Activated naive CD8-positive, alpha-beta T cell treated with anti-CD3 and anti-CD28 coated beads, Interleukin-2, amount 10 ng/mL, durations not matched to agents 7 days and 5 days (primary cell): ENCODE measurements around the gene ASTL. TPM values are rescaled to one million over a fixed set of nuclear protein-coding genes. Genes with fewer than 3 reads are reported as not detected.
A peak's percentile ranks its signal among the peaks of the same experiment; 100 is the strongest.
"Not testable (repeated sequence)": the region's sequence is repeated elsewhere in the genome, so short reads cannot be mapped to it uniquely, and the experiment has no call there.

Experiments
- ATAC-seq: fragments of 150-1000 bp; cut with Tn5 transposase; one replicate; pipeline ENCODE4 v1.10.0; 2021; ENCODE audit warnings: low read depth, moderate library complexity
- POLR2A ChIA-PET: fragments of 350-600 bp; sonication (Branson Sonifier 250); formaldehyde crosslinking; loops from one replicate; lab custom pipeline; 2021; ENCODE audit warnings: antibody characterized with exemption; lab: Charles Lee
- DNase-seq: peaks from one replicate; pipeline ENCODE4 v3.0.0; 2021
- H3K27ac Mint-ChIP-seq: one replicate; pipeline ENCODE4 v1.8.0; 2022; ENCODE audit warnings: mild to moderate bottlenecking, mixed read lengths
- H3K27me3 Mint-ChIP-seq: one replicate; pipeline ENCODE4 v1.8.0; 2022; ENCODE audit warnings: mild to moderate bottlenecking, moderate library complexity, mixed read lengths
- H3K36me3 Mint-ChIP-seq: one replicate; pipeline ENCODE4 v1.8.0; 2021; ENCODE audit warnings: mild to moderate bottlenecking, mixed read lengths
- H3K4me1 Mint-ChIP-seq: one replicate; pipeline ENCODE4 v1.8.0; 2021; ENCODE audit warnings: mixed read lengths
- H3K4me3 Mint-ChIP-seq: one replicate; pipeline ENCODE4 v1.8.0; 2022; ENCODE audit warnings: mild to moderate bottlenecking, moderate library complexity, mixed read lengths
- H3K9me3 Mint-ChIP-seq: one replicate; pipeline ENCODE4 v1.8.0; 2021; ENCODE audit warnings: mixed read lengths
- total RNA-seq, 2 experiments: library from RNA; stranded (reverse); gene quantifications; one replicate each; pipeline ENCODE4 v1.2.3, GENCODE V29; 2021

The ASTL gene
- total RNA-seq, 2 experiments from 2014 or later, result 12.2 to 14.7 TPM

GRCh38 chr2:96169868-96170507 lies 31.7 kb upstream of the ASTL start:
- DNase-seq (no peak), ATAC-seq (no peak)
- POLR2A ChIA-PET, result interaction anchor here (0.8 to 1.0 kb wide), 2 partner anchors 25 to 27 kb away, joined by 3 read pairs; no protein-coding TSS in a partner anchor
- Mint-ChIP-seq H3K27me3 (no peaks in the 10 kb centered on the region), H3K27ac (no peak overlapping the region), H3K4me1 (peaks cover 12% of the 10 kb centered on the region), H3K36me3 (no peaks in the 10 kb centered on the region), H3K9me3 (peaks cover 1% of the 10 kb centered on the region), H3K4me3 (no peak overlapping the region)

GRCh38 chr2:96167407-96168013 lies 29.2 kb upstream of the ASTL start:
- H3K36me3 Mint-ChIP-seq, result no peaks in the 10 kb centered on the region
- POLR2A ChIA-PET, result interaction anchor here (1.9 kb wide), 1 partner anchor 21 kb away, joined by 5 read pairs; no protein-coding TSS in a partner anchor

DNA sequence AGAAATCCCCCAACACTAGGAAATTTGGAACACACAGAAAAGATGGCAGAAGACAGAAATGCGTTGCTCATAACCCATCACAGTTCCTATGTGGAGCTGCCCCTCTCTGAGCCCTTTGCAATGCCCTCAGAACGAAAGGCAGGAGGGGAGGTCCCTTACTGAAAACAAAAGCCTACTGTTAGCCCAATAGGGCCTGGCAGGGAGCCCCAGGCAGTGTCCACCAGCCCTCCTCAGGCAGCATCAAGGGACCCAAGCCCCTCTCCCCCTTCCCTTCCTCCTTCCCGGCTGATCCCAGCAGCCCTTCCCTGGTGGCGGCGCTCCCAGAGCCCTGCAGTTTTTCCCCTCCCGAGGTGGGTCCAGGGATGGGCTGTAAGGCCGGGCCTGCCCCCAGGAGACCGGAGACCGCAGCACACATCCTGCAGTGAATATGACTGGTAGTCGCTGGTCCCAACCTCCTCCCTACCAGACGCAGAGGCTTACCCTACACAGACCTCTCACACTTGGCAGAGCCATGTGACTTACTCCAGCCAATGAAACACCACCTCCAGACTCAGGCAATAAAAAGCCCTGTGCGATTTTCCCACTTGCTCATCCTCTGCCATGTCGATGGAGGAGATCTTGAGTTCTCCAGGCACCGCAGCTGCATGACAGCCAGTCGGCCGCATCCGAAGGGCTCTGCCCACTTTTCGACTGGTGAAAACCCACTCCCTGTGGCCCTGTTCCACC lies 26.3 kb upstream of the ASTL start:
- Mint-ChIP-seq H3K9me3 (peaks cover 5% of the 10 kb centered on the region), H3K36me3 (peaks cover 7% of the 10 kb centered on the region), H3K27me3 (no peaks in the 10 kb centered on the region), H3K4me1 (peaks cover 36% of the 10 kb centered on the region), H3K4me3 (peak overlapping the region; percentile 80), H3K27ac (peak overlapping the region; percentile 99)
- POLR2A ChIA-PET, result interaction anchor here (1.2 to 3.7 kb wide), 6 partner anchors 10 to 171 kb away, joined by 3 to 89 read pairs (median 10); partner anchors contain the start of genes ASTL, DUSP2, NCAPH and STARD7
- DNase-seq (peak; percentile 74), ATAC-seq (peak; percentile 86)

More at GRCh38 chr2:96167407-96168013, 29.2 kb upstream of the ASTL start:
- ATAC-seq (no peak), DNase-seq (no peak)
- H3K4me1 Mint-ChIP-seq, result peaks cover 25% of the 10 kb centered on the region
- no peak overlapping the region for H3K4me3 Mint-ChIP-seq
- H3K27me3 Mint-ChIP-seq, result no peaks in the 10 kb centered on the region
- H3K9me3 Mint-ChIP-seq, result peaks cover 1% of the 10 kb centered on the region
- H3K27ac Mint-ChIP-seq, result no peak overlapping the region

DNA sequence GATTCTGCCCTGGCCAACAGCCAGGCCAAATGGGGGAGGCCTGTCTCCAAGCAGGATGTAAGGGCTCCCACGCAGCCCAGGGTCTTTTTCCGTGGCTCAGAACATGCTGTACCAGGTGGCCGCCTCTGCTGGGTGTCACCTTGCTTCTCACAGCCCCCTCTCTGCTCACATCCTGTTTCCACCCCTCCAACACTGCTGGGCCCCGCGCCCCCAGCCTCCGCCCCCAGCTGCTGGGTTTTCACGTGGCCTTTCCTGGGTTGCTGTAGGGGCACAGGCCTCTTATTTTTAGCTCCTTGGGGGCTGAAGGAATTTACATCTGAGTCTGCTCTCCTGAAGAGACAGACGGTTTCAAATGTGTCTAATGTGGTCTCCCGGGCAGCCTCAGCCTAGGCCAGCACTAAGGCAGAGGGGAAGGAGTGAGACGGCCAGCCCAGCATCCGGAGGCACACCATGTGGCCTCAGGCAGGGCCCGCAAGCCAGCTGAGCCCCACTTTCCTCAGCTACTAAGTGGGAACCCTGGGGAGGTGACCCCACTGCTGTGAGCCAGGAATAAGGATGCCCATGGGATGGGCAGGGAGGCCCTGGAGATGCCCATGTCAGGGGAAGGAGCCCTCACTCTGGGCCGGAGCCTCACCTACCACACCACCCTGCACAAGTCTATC lies 25.6 kb upstream of the ASTL start:
- POLR2A ChIA-PET, result interaction anchor here (0.8 to 3.7 kb wide), 7 partner anchors 11 to 172 kb away, joined by 3 to 89 read pairs (median 9); partner anchors contain the start of genes ASTL, DUSP2, NCAPH and STARD7
- peaks cover 44% of the 10 kb centered on the region for H3K4me1 Mint-ChIP-seq
- H3K9me3 Mint-ChIP-seq, result peaks cover 3% of the 10 kb centered on the region
- peak; percentile 76 for DNase-seq
- H3K36me3 Mint-ChIP-seq, result peaks cover 9% of the 10 kb centered on the region
- peak overlapping the region; percentile 80 for H3K4me3 Mint-ChIP-seq
- H3K27me3 Mint-ChIP-seq, result no peaks in the 10 kb centered on the region
- peak overlapping the region; percentile 99 for H3K27ac Mint-ChIP-seq
- peak; percentile 67 for ATAC-seq

- ATAC-seq (no peak), DNase-seq (no peak)
- Mint-ChIP-seq H3K4me1 (peaks cover 45% of the 10 kb centered on the region), H3K4me3 (peak overlapping the region; percentile 80), H3K27ac (peak overlapping the region; percentile 99), H3K36me3 (peaks cover 9% of the 10 kb centered on the region), H3K27me3 (no peaks in the 10 kb centered on the region), H3K9me3 (peaks cover 3% of the 10 kb centered on the region)
- POLR2A ChIA-PET, result interaction anchor here (0.8 to 3.7 kb wide), 7 partner anchors 11 to 172 kb away, joined by 3 to 89 read pairs (median 9); partner anchors contain the start of genes ASTL, DUSP2, NCAPH and STARD7
These were observed 25.1 kb upstream of the ASTL start for GRCh38 chr2:96163415-96163767.

GRCh38 chr2:96161898-96162297 lies 23.6 kb upstream of the ASTL start:
- Mint-ChIP-seq H3K9me3 (peaks cover 3% of the 10 kb centered on the region), H3K4me1 (peaks cover 59% of the 10 kb centered on the region), H3K27me3 (no peaks in the 10 kb centered on the region), H3K4me3 (peak overlapping the region; percentile 25), H3K36me3 (peaks cover 9% of the 10 kb centered on the region), H3K27ac (peak overlapping the region; percentile 82)
- POLR2A ChIA-PET, result interaction anchor here (3.7 kb wide), 1 partner anchor 16 kb away, joined by 89 read pairs; the partner anchor contains the start of gene DUSP2
- DNase-seq (no peak), ATAC-seq (no peak)

DNA sequence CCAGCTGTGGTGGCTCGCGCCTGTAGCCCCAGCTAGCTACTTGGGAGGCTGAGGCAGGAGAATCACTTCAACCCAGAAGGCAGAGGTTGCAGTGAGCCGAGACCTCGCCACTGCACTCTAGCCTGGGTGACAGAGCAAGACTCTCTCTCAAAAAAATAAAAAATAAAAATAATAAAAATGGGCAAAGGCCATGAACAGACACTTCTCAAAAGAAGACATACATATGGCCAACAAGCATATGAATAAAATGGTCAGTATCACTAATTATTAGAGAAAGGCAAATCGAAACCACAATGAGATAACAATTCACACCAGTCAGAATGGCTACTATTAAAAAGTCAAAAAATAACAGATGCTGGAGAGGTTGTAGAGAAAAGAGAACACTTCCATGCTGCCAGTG lies 22.1 kb upstream of the ASTL start:
- not testable (repeated sequence) for H3K27ac Mint-ChIP-seq, H3K4me3 Mint-ChIP-seq
- POLR2A ChIA-PET, result interaction anchor here (4.4 kb wide), 1 partner anchor 15 kb away, joined by 51 read pairs; the partner anchor contains the start of gene DUSP2

DNA sequence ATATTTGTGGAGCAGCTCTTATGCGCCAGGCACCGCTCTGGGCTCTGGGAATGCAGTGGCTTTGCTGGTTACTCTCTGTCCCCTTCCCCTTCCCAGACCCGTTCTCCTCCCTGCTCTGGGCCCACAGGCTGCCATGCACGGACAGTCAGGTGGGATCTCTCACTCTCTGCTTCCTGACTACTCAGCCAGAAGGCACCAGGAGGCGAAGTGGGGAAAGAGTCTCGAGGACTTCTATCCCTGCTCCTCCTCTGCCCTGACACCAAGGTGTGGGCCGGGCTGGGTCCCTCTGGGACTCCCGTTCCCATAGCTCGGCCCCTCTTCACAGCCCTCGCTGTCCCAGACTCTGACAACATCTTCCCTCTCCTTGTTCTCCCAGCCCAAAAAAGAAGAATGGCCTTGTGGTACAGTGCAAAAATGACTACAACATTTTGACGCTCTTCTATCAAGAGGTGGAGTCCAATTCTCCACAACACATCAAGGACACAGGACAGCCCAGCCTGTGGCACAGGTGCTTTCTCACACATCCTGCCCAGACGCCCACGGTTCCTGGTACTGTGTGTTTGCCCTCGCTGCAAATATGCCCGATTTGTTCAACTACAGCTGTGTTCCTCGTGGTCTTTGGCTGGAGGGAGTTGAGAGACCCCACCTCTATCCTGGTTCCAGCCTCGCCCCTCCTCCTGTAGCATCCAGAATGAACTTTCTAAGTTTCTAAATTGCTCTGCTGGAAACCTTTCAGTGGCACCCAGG lies 21.0 kb upstream of the ASTL start:
- ATAC-seq (no peak), DNase-seq (no peak)
- H3K4me1 Mint-ChIP-seq, result peaks cover 61% of the 10 kb centered on the region
- POLR2A ChIA-PET, result interaction anchor here (4.4 kb wide), 1 partner anchor 14 kb away, joined by 51 read pairs; the partner anchor contains the start of gene DUSP2
- peaks cover 6% of the 10 kb centered on the region for H3K27me3 Mint-ChIP-seq
- H3K9me3 Mint-ChIP-seq, result peaks cover 3% of the 10 kb centered on the region
- H3K27ac Mint-ChIP-seq, result peak overlapping the region; percentile 84
- peak overlapping the region; percentile 41 for H3K4me3 Mint-ChIP-seq
- H3K36me3 Mint-ChIP-seq, result peaks cover 9% of the 10 kb centered on the region

More for the DNA sequence above, 22.1 kb upstream of the ASTL start:
- not testable (repeated sequence) for H3K36me3 Mint-ChIP-seq, ATAC-seq, H3K27me3 Mint-ChIP-seq, H3K9me3 Mint-ChIP-seq, DNase-seq
- H3K4me1 Mint-ChIP-seq, result peaks cover 67% of the 10 kb centered on the region

DNA sequence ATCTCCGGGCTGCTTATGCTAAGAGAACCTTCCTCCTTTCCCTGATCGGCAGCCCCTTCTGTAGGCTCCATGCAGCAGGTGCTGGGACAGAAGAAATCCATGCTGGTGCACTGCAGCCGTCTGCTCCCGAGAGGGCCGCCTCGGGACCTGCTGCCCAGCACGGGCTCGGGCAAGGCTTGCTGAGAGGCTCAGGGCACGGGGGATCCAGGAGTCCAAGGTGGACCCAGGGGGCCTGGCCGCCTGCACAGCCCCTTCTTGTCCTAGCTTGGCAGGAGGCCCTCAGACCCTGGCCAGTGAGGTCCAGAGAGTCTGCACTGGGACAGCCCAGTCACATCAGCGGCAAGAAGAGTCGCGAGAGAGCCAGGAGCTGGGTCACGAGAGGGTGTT lies 20.2 kb upstream of the ASTL start:
- H3K4me1 Mint-ChIP-seq, result peaks cover 56% of the 10 kb centered on the region
- peak overlapping the region; percentile 80 for H3K27ac Mint-ChIP-seq
- POLR2A ChIA-PET, result interaction anchor here (4.4 kb wide), 1 partner anchor 13 kb away, joined by 51 read pairs; the partner anchor contains the start of gene DUSP2
- H3K9me3 Mint-ChIP-seq, result peaks cover 3% of the 10 kb centered on the region
- H3K36me3 Mint-ChIP-seq, result peaks cover 9% of the 10 kb centered on the region
- ATAC-seq (no peak), DNase-seq (no peak)
- no peak overlapping the region for H3K4me3 Mint-ChIP-seq
- peaks cover 6% of the 10 kb centered on the region for H3K27me3 Mint-ChIP-seq

- Mint-ChIP-seq H3K27ac (peak overlapping the region; percentile 80), H3K27me3 (peaks cover 6% of the 10 kb centered on the region), H3K36me3 (peaks cover 9% of the 10 kb centered on the region), H3K4me1 (peaks cover 57% of the 10 kb centered on the region), H3K4me3 (peak overlapping the region; percentile 59), H3K9me3 (peaks cover 3% of the 10 kb centered on the region)
- POLR2A ChIA-PET, result interaction anchor here (4.4 kb wide), 1 partner anchor 12 kb away, joined by 51 read pairs; the partner anchor contains the start of gene DUSP2
- DNase-seq, result peak; percentile 71
- ATAC-seq, result peak; percentile 79
These were observed 19.6 kb upstream of the ASTL start for GRCh38 chr2:96157649-96158553.

GRCh38 chr2:96156926-96157648 lies 18.8 kb upstream of the ASTL start:
- Mint-ChIP-seq H3K27ac (peak overlapping the region; percentile 80), H3K9me3 (peaks cover 3% of the 10 kb centered on the region), H3K27me3 (peaks cover 6% of the 10 kb centered on the region), H3K36me3 (peaks cover 9% of the 10 kb centered on the region), H3K4me1 (peaks cover 54% of the 10 kb centered on the region), H3K4me3 (peak overlapping the region; percentile 59)
- POLR2A ChIA-PET, result interaction anchor here (4.4 kb wide), 1 partner anchor 11 kb away, joined by 51 read pairs; the partner anchor contains the start of gene DUSP2
- no peak for ATAC-seq
- DNase-seq, result no peak
